GM10248 (cell line): ENCODE data around the gene KDM4C.

ENCODE experiments used
- CTCF ChIA-PET: fragments of 300-600 bp; sonication (Branson Sonifier 250); formaldehyde crosslinking; extraction: SDS; loops from one replicate; lab custom pipeline; 2021; ENCODE audit warnings: antibody characterized with exemption; lab: Yijun Ruan, JAX
- POLR2A ChIA-PET: fragments of 350-650 bp; sonication (Branson Sonifier 250); formaldehyde crosslinking; extraction: SDS; loops from one replicate; lab custom pipeline; 2020; ENCODE audit warnings: antibody characterized with exemption; lab: Yijun Ruan, JAX
- DNase-seq: peaks from one replicate; pipeline ENCODE4 v3.0.0; 2012; ENCODE audit errors: extremely low spot score
- CTCF ChIP-seq: IDR thresholded peaks from 2 replicates; pipeline ENCODE4 v1.5.1; 2012; ENCODE audit warnings: mild to moderate bottlenecking, low read depth; ENCODE audit errors: extremely low read depth, missing control alignments, control extremely low read depth

Gene KDM4C

GRCh38 chr9:6761306-6761705, 3.5 kb downstream of the KDM4C start:
- POLR2A ChIA-PET, result no interaction called here
- CTCF ChIA-PET, result no interaction called here

GRCh38 chr9:6763244-6763643, 5.5 kb downstream of the KDM4C start:
- ChIA-PET CTCF (interaction anchor here (0.7 to 1.1 kb wide), 3 partner anchors 12 to 739 kb away, joined by 3 to 4 read pairs (median 3); no protein-coding TSS in a partner anchor), POLR2A (no interaction called here)
- DNase-seq, result no peak
- TF ChIP-seq CTCF, result no peak

More at GRCh38 chr9:6761306-6761705, 3.5 kb downstream of the KDM4C start:
- no peak for DNase-seq
- no peak for TF ChIP-seq CTCF

GRCh38 chr9:6764011-6764410, 6.2 kb downstream of the KDM4C start:
- ChIA-PET POLR2A (no interaction called here), CTCF (interaction anchor here (1.1 kb wide), 1 partner anchor 11 kb away, joined by 4 read pairs; no protein-coding TSS in a partner anchor)
- TF ChIP-seq CTCF, result no peak
- DNase-seq, result no peak

GRCh38 chr9:6764523-6764922, 6.8 kb downstream of the KDM4C start:
- no peak for TF ChIP-seq CTCF
- ChIA-PET POLR2A (interaction anchor here (0.6 kb wide), 1 partner anchor 73 kb away, joined by 3 read pairs; no protein-coding TSS in a partner anchor), CTCF (interaction anchor here (0.9 to 1.1 kb wide), 2 partner anchors 11 to 25 kb away, joined by 3 to 4 read pairs; no protein-coding TSS in a partner anchor)
- DNase-seq, result no peak

GRCh38 chr9:6764950-6765349, 7.2 kb downstream of the KDM4C start:
- no peak for DNase-seq
- no peak for TF ChIP-seq CTCF
- ChIA-PET POLR2A (interaction anchor here (0.6 kb wide), 1 partner anchor 74 kb away, joined by 3 read pairs; no protein-coding TSS in a partner anchor), CTCF (interaction anchor here (0.9 kb wide), 1 partner anchor 25 kb away, joined by 3 read pairs; no protein-coding TSS in a partner anchor)

- ChIA-PET CTCF (interaction anchor here (0.9 kb wide), 1 partner anchor 26 kb away, joined by 3 read pairs; no protein-coding TSS in a partner anchor), POLR2A (no interaction called here)
- DNase-seq, result no peak
- no peak for TF ChIP-seq CTCF
These were observed 7.6 kb downstream of the KDM4C start for GRCh38 chr9:6765396-6765795.
